HG02763 (cell line): ENCODE results near the gene XBP1.
"Not testable (repeated sequence)": the region's sequence is repeated elsewhere in the genome, so short reads cannot be mapped to it uniquely, and the experiment has no call there.

Source experiments
- ATAC-seq: cut with Tn5 transposase; IDR thresholded peaks from one replicate; pipeline ENCODE4 v1.9.1; 2021; ENCODE audit warnings: mild to moderate bottlenecking, moderate library complexity; ENCODE audit not compliant: unreplicated experiment

XBP1 gene

DNA sequence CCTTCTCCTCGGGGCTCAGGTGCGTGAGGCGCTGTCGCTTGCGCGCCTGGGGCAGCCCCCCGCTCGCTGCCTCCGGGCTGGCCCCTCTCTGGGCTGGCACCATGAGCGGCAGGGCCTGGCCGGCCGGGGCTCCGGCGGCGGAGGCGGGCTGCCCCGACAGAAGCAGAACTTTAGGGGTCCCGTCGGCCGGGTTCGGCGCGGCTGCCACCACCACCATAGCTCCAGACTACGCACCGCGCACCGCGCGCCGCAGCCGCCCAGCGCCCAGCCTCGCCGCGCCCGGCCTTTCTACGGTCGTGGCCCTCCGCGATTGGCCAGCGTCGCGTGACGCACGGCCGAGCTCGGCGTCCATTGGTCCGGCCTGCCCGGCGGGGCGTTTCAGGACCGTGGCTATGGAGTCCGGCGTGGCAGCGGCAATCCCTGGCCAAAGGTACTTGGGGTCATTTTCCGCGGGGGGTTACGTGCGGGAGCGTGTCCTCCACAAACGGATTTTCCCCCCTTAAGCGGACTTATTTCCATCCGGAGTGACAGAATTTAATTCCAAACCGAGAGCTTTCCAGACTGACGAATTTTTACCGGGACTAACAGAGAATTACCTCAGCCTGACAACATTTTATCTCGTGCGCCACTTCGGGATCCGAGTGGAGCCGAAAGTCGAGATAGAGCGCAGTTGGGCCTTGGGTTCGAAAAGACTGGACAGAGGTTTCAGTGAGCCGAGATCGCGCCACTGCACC is at the start of gene XBP1:
XBP1 (minus strand) TSS at position 262 of the 734 bp plus-strand sequence.
- ATAC-seq, result peak; percentile 83

GRCh38 chr22:28846994-28847393 is 46.6 kb upstream of the XBP1 start:
- no peak for ATAC-seq

GRCh38 chr22:28844277-28844676 is 43.9 kb upstream of the XBP1 start:
- ATAC-seq, result not testable (repeated sequence)

GRCh38 chr22:28843633-28844032 is 43.3 kb upstream of the XBP1 start:
- ATAC-seq, result no peak

GRCh38 chr22:28841111-28841510 is 40.7 kb upstream of the XBP1 start:
- ATAC-seq, result no peak

- no peak for ATAC-seq
These were observed 38.6 kb upstream of the XBP1 start for GRCh38 chr22:28838971-28839370.

DNA sequence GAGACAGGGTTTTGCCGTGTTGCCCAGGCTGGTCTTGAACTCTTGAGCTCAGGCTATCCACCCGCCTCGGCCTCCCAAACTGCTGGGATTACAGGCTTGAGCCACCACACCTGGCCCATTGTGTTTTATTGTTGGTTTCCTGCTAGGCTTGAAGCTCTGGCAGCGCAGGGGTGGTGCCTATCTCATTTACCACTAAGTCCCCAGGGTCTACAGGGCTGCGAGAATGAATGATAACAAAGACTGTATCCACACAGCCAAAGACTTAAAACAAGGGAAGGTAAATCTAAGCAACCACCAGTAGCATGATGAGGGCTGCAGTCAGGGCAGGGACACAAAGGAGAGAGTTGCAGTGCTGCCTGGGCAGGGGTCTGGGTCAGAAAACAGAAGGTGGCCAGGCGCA is 37.3 kb upstream of the XBP1 start:
- no peak for ATAC-seq

DNA sequence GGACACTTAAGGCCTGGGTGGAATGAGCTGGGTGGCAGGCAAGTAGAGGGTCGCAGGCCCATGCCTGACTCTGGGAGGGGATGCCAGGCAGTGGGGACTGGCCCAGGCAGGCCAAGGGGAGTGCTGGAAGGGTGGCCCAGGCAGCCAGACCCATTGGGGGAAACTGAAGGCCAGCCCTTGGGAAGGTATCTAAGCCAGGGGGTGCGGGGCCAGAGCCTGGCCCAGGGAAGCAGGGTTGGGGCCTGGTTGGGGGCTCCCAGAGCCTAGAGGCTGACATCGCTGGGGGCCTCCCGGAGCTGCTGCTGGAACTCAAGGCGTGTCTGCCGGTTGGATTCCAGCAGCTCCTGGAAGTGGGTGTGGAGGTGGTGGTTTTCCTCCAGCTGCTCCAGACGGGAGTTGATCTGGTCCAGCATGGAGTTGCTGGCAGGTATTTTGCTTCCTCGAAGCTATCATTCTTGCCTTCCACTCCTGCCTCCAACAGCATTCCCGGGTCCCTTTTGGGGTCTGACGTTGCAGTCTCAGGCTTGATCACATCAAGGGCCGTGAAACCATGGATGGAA is 35.3 kb upstream of the XBP1 start:
- ATAC-seq, result no peak

GRCh38 chr22:28833276-28833923 is 33.0 kb upstream of the XBP1 start:
- ATAC-seq, result no peak

DNA sequence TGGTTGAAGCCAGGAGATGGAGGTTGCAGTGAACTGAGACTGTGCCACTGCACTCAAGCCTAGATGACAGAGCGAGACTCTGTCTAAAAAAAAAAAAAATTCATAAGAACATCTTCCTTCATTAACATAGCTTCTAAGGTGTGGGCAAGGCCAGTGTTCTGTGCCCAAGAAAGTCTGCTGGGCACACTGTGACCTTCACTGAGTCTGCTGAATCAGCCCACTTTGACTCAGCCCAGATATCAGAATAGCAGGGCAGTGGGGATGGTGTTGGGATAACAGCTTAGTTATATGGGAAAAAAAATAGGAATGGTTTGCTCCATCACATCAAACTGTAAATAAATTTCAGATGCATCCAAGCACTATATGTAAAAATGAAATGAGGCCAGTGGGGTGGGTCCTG is 32.4 kb upstream of the XBP1 start:
- ATAC-seq, result no peak

DNA sequence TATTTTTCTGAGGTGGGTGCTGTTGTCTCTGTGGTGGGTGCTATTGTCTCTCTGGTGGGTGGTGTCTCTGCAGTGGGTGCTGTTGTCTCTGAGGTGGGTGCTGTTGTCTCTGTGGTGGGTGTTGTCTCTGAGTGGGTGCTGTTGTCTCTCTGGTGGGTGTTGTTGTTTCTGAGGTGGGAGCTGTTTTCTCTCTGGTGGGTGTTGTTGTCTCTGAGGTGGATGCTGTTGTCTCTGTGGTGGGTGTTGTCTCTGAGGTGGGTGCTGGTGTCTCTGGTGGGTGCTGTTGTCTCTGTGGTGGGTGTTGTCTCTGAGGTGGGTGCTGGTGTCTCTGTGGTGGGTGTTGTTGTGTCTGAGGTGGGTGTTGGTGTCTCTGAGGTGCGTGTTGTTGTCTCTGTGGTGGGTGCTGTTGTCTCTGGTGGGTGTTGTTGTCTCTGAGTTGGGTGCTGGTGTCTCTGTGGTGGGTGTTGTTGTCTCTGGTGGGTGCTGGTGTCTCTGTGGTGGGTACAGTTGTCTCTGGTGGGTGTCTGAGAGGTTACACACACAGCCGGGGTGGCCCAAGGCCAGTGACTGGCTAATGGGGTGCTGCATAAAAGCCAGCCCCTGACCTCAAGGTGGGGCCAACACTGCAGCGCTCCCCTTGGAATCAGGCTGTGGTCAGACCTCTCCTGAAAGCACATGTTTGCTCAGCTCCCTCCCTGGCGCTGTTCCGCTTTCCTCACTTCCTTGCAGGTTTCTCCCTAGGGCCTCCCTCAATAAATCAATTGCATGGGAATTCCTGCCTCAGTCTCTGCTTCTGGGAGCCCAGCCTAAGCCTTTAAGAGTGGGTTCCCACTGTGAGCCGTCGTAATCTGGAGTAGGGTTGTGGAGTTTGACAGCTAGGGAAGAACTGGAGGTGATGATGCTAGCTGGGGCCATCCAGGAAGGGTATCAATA is 31.0 kb upstream of the XBP1 start:
- ATAC-seq, result no peak

DNA sequence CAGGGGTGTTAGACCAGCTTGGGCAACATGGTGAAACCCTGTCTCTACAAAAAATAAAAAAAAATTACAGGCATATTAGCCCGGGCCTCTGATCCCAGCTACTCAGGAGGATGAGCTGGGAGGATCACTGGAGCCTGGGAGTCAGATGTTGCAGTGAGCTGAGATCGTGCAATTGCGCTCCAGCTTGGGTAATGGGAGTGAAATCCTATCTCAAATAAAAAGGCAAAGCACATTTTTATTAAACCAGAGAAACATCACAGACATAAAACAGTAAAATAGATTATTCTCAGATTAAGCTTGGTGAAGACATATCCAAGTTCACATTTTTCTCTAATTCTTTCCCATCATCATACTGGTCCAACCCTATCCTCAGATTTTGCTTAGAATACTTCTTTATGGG is 30.1 kb upstream of the XBP1 start:
- no peak for ATAC-seq

DNA sequence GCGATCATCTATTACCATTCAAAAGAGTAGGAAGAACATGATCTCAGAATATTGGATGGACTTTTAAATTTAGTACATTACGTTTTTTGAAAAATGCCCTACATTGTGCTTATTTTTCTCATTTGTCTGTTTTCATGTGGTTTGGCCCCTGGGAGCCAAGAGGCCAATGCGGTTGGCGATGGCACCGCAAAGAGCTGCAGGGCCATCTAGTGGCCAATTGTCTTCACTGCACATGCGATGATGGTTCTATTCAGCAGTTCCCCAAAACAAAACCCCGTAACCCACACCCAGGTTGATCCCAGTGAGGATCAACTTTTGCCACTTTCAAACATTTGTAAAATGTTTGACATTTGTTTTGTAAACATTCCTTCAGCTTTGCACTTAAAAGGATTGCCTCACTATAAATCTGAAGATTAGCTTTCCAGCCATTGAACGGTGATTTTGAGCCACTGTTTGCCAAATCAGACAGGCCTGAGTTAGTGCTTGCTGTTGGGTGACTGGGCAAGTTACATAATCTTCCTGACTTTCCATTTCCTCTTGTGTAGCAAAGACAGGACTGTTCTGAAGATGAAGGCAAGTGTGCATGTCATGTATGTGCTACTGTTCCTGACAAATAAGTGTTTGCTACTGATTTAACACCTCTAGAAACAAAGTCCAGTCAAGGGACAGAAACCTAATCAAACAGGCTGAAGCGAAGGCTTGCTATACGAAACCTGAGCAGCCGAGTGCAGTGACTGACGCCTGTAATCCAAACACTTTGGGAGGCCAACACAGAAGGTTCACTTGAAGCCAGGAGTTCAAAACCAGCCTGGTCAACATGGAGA is 29.2 kb upstream of the XBP1 start:
- peak; percentile 50 for ATAC-seq

- ATAC-seq, result no peak
These were observed 26.6 kb upstream of the XBP1 start for GRCh38 chr22:28826921-28827320.

- not testable (repeated sequence) for ATAC-seq
These were observed 26.1 kb upstream of the XBP1 start for GRCh38 chr22:28826430-28826829.

- ATAC-seq, result not testable (repeated sequence)
These were observed 24.1 kb upstream of the XBP1 start for GRCh38 chr22:28824455-28824854.

DNA sequence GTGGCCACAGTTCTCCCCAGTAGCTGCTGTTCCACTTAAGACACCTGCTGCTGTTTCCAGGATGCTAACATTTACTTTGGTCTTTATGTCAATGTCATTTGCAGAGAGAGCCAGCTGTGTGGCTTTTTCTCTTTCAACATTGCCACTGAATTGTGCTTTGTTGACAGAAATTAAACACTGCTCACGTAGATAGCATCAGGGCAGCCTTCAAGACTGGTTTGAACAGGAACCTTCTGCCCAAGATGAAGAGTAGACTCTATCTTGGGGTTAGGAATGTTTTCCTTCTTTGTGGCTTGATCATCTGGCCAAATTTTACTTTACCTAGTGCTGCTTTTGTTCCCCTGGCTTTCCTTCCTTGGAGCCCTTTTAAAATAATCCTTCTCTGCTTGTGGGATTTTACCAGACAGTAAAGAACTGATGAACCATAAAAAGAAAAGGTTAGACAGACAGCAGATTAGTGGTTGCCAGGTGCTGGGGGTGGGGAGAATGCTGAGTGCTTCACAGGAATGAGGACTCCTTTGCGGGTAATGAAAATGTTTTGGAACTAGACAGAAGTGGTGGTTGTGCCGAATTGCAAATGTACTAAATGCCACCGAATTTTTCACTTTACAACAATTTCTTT is 22.7 kb upstream of the XBP1 start:
- ATAC-seq, result no peak

- ATAC-seq, result no peak
These were observed 21.1 kb upstream of the XBP1 start for GRCh38 chr22:28821452-28821851.

DNA sequence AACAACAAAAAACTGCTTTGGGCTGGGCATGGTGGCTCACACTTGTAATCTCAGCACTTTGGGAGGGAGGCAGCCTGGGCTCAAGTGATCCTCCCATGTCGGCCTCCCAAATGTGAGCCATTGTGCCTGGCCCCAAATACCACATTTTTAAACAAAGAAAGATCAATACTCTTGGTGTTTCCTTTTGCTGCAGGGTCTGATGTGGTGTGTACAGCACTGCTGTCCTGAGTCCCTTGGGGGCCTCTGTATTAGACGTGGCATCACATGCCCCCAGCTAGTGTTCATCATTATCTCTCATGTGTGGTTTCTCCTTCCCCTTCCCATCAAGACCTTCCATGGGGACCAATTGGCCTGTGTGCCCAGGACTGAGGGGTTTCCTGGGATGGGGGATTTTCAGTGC is 20.5 kb upstream of the XBP1 start:
- no peak for ATAC-seq
